ENCODE measurements around the gene SLC5A3.
A peak's percentile ranks its signal among the peaks of the same experiment; 100 is the strongest.

SLC5A3 gene

GRCh38 chr21:34100790-34101189 lies 27.4 kb downstream of the SLC5A3 start:
- DNase-seq (ENCODE audit: low read depth): peak; percentile 15

GRCh38 chr21:34105947-34106541 lies 32.7 kb downstream of the SLC5A3 start:
- no peak for DNase-seq (ENCODE audit: low read depth)

- no peak for DNase-seq (ENCODE audit: low read depth)
Measured at GRCh38 chr21:34107606-34108005, 34.2 kb downstream of the SLC5A3 start.

- no peak for DNase-seq (ENCODE audit: low read depth)
Measured at GRCh38 chr21:34109075-34109474, 35.7 kb downstream of the SLC5A3 start.

GRCh38 chr21:34110594-34111202 lies 37.3 kb downstream of the SLC5A3 start:
- DNase-seq (ENCODE audit: low read depth): no peak

GRCh38 chr21:34112316-34113033 lies 39.1 kb downstream of the SLC5A3 start:
- peak; percentile 39 for DNase-seq (ENCODE audit: low read depth)

GRCh38 chr21:34113842-34114241 lies 40.5 kb downstream of the SLC5A3 start:
- DNase-seq (ENCODE audit: low read depth): peak; percentile 20

GRCh38 chr21:34115160-34115559 lies 41.8 kb downstream of the SLC5A3 start:
- no peak for DNase-seq (ENCODE audit: low read depth)

GRCh38 chr21:34116569-34116968 lies 43.2 kb downstream of the SLC5A3 start:
- no peak for DNase-seq (ENCODE audit: low read depth)

GRCh38 chr21:34120867-34121266 lies 47.5 kb downstream of the SLC5A3 start:
- DNase-seq (ENCODE audit: low read depth): no peak

- no peak for DNase-seq (ENCODE audit: low read depth)
Measured at GRCh38 chr21:34122047-34122446, 48.7 kb downstream of the SLC5A3 start.

All from iris pigment epithelial cell (primary cell).